Measurements from ENCODE around the gene ORC4. TPM values are rescaled to one million over a fixed set of nuclear protein-coding genes. Genes with fewer than 3 reads are reported as not detected.
"Not testable (repeated sequence)": the region's sequence is repeated elsewhere in the genome, so short reads cannot be mapped to it uniquely, and the experiment has no call there.

Gene ORC4
- total RNA-seq, 1 experiment from 2014 or later, result 72.9 TPM

DNA sequence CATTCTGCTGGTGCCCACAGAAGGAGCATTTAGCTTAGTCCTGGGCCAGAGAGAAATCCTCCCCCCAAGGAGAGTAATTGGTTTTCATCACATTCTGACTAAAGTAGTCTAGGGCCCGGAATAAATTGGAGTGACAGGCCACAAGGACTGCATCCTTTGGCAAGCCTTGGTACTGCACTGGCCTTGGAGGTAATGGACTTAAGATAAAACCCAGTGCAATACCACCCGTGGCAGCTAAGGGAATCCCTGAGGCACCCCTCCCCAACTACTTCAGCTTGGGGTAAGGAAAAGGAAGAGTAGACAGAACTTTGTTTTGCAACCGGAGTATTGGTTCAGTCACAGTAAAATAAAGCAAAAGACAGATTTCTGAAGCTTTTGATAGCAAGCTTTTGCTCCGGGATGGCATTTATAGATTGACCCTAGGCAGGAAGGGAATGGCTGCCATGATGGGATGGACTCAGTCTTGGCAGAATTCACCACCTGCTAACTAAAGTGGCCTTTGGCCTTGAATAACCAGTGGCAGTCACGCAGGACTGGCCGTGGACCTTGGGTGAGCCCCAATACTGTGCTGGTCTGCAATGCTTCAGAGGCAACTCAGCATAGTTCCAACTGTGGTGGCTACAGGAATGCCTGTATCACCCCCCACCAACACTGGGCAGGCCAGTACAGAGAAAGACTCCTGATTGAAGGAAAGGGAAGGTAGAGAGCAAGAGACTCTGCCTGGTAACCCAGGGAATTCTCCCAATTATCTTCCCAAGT lies 14.1 kb downstream of the ORC4 start:
- DNase-seq, result peak; percentile 40

DNA sequence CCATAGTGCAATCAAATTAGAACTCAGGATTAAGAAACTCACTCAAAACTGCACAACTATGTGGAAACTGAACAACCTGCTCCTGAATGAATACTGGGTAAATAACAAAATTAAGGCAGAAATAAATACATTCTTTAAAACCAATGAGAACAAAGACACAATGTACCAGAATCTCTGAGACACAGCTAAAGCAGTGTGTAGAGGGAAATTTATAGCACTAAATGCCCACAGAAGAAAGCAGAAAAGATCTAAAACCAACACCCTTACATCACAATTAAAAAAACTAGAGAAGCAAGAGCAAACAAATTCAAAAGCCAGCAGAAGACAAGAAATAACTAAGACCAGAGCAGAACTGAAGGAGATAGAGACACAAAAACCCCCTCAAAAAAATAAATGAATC lies 18.1 kb downstream of the ORC4 start:
- not testable (repeated sequence) for H3K9me3 ChIP-seq (ENCODE audit: control insufficient read depth, low read depth, low read length); H3K23me2 ChIP-seq (ENCODE audit: insufficient read length, low read depth, low read length, poor library complexity, severe bottlenecking); H3K27ac ChIP-seq (ENCODE audit: insufficient read length, low read depth, low read length); H3K4me2 ChIP-seq (ENCODE audit: insufficient read depth, insufficient read length, low read length); H4K20me1 ChIP-seq (ENCODE audit: control insufficient read depth, insufficient read depth, insufficient read length); H3K18ac ChIP-seq (ENCODE audit: insufficient read length, low read depth, low read length); H3K23ac ChIP-seq (ENCODE audit: insufficient read length, low read depth, low read length); H2AK5ac ChIP-seq (ENCODE audit: insufficient read length, low read length); H4K8ac ChIP-seq (replicated peaks; ENCODE audit: insufficient read length, low read depth, low read length); H3T11ph ChIP-seq (ENCODE audit: low read length); H2BK5ac ChIP-seq (ENCODE audit: insufficient read length, low read length); H3K4me3 Mint-ChIP-seq; H2BK15ac ChIP-seq (ENCODE audit: low read depth, low read length); H3K27ac Mint-ChIP-seq; H3K4ac ChIP-seq (ENCODE audit: low read depth, low read length); H3K14ac ChIP-seq (ENCODE audit: insufficient read depth, low read length); H2BK12ac ChIP-seq (ENCODE audit: insufficient read length, low read depth, low read length); H4K91ac ChIP-seq (ENCODE audit: insufficient read length, low read depth, low read length); H2BK20ac ChIP-seq (ENCODE audit: low read depth, low read length, poor library complexity, severe bottlenecking); H4K5ac ChIP-seq (ENCODE audit: insufficient read length, low read depth, low read length); H2BK120ac ChIP-seq (ENCODE audit: low read depth, low read length, poor library complexity, severe bottlenecking); H3K4me1 ChIP-seq (ENCODE audit: insufficient read depth, low read length); DNase-seq; H3K79me1 ChIP-seq (ENCODE audit: insufficient read depth, low read depth, low read length, poor library complexity, severe bottlenecking); H2AFZ ChIP-seq (ENCODE audit: low read length); H3K27me3 Mint-ChIP-seq (ENCODE audit: low read depth); H3K27me3 ChIP-seq (ENCODE audit: insufficient read depth, low read length); H3K56ac ChIP-seq (ENCODE audit: insufficient read length, low read depth, low read length); H3K9ac ChIP-seq (ENCODE audit: extremely low read depth, insufficient read length, low read length)
- H3K9me3 Mint-ChIP-seq, result peaks cover 26 to 27% of the 10 kb centered on the region in 2 experiments
- H3K79me2 ChIP-seq (ENCODE audit: insufficient read depth, low read length), result peaks cover 29% of the 10 kb centered on the region
- peaks cover 37 to 46% of the 10 kb centered on the region in 2 experiments for H3K4me1 Mint-ChIP-seq
- H3K36me3 Mint-ChIP-seq (ENCODE audit: insufficient read depth in 1 of 3, low read depth in 3 of 3), result peaks cover 34 to 57% (median 35%) of the 10 kb centered on the region in 3 experiments

More for the DNA sequence above, 14.1 kb downstream of the ORC4 start:
- Histone ChIP-seq H3K18ac (ENCODE audit: insufficient read length, low read depth, low read length) (no peak overlapping the region), H3K56ac (ENCODE audit: insufficient read length, low read depth, low read length) (no peak overlapping the region), H2BK12ac (ENCODE audit: insufficient read length, low read depth, low read length) (no peak overlapping the region), H3K14ac (ENCODE audit: insufficient read depth, low read length) (no peak overlapping the region), H3K4me2 (ENCODE audit: insufficient read depth, insufficient read length, low read length) (no peak overlapping the region), H3K27me3 (ENCODE audit: insufficient read depth, low read length) (no peaks in the 10 kb centered on the region), H3K4me1 (ENCODE audit: insufficient read depth, low read length) (no peaks in the 10 kb centered on the region; the same call in 1 of the 2 replicates), H3T11ph (ENCODE audit: low read length) (no peak overlapping the region), H4K8ac (replicated peaks; ENCODE audit: insufficient read length, low read depth, low read length) (no peak overlapping the region), H3K79me1 (ENCODE audit: insufficient read depth, low read depth, low read length, poor library complexity, severe bottlenecking) (no peaks in the 10 kb centered on the region), H3K23ac (ENCODE audit: insufficient read length, low read depth, low read length) (no peak overlapping the region), H2BK15ac (ENCODE audit: low read depth, low read length) (no peak overlapping the region), H3K9ac (ENCODE audit: extremely low read depth, insufficient read length, low read length) (no peak overlapping the region), H2AK5ac (ENCODE audit: insufficient read length, low read length) (no peak overlapping the region), H4K20me1 (ENCODE audit: control insufficient read depth, insufficient read depth, insufficient read length) (no peaks in the 10 kb centered on the region), H2BK120ac (ENCODE audit: low read depth, low read length, poor library complexity, severe bottlenecking) (no peak overlapping the region), H3K27ac (ENCODE audit: insufficient read length, low read depth, low read length) (no peak overlapping the region), H2AFZ (ENCODE audit: low read length) (no peak overlapping the region), H4K91ac (ENCODE audit: insufficient read length, low read depth, low read length) (no peak overlapping the region), H3K23me2 (ENCODE audit: insufficient read length, low read depth, low read length, poor library complexity, severe bottlenecking) (no peaks in the 10 kb centered on the region), H3K9me3 (ENCODE audit: control insufficient read depth, low read depth, low read length) (no peaks in the 10 kb centered on the region), H3K79me2 (ENCODE audit: insufficient read depth, low read length) (peaks cover 28% of the 10 kb centered on the region), H2BK5ac (ENCODE audit: insufficient read length, low read length) (no peak overlapping the region), H4K5ac (ENCODE audit: insufficient read length, low read depth, low read length) (peak overlapping the region; percentile 93), H2BK20ac (ENCODE audit: low read depth, low read length, poor library complexity, severe bottlenecking) (no peak overlapping the region), H3K4ac (ENCODE audit: low read depth, low read length) (no peak overlapping the region)
- Mint-ChIP-seq H3K27ac (no peak overlapping the region; a peak in 1 of 7 replicates), H3K36me3 (ENCODE audit: insufficient read depth in 1 of 3, low read depth in 3 of 3) (peaks cover 31 to 59% (median 43%) of the 10 kb centered on the region in 3 experiments), H3K27me3 (ENCODE audit: low read depth) (no peaks in the 10 kb centered on the region), H3K9me3 (peaks cover 29 to 44% of the 10 kb centered on the region in 2 experiments), H3K4me3 (no peak overlapping the region), H3K4me1 (peaks cover 18 to 29% of the 10 kb centered on the region in 2 experiments)
- TF ChIP-seq, protein P1, sequence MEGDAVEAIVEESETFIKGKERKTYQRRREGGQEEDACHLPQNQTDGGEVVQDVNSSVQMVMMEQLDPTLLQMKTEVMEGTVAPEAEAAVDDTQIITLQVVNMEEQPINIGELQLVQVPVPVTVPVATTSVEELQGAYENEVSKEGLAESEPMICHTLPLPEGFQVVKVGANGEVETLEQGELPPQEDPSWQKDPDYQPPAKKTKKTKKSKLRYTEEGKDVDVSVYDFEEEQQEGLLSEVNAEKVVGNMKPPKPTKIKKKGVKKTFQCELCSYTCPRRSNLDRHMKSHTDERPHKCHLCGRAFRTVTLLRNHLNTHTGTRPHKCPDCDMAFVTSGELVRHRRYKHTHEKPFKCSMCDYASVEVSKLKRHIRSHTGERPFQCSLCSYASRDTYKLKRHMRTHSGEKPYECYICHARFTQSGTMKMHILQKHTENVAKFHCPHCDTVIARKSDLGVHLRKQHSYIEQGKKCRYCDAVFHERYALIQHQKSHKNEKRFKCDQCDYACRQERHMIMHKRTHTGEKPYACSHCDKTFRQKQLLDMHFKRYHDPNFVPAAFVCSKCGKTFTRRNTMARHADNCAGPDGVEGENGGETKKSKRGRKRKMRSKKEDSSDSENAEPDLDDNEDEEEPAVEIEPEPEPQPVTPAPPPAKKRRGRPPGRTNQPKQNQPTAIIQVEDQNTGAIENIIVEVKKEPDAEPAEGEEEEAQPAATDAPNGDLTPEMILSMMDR (conservative IDR thresholded peaks at IDR 0.05), result peak; percentile 44
- no CpG with 5 or more reads among the region's 6 CpGs for WGBS (ENCODE audit: extremely low coverage, insufficient read length, low lambda C conversion rate)
